ENCODE measurements around the gene KIAA1671. TPM values are rescaled to one million over a fixed set of nuclear protein-coding genes. Genes with fewer than 3 reads are reported as not detected.

The KIAA1671 gene
- total and polyA plus RNA-seq, 9 of the 15 experiments (the other 6 are each of a cell fraction or from before 2014, with no cell fraction given) = under 0.01 to 0.11 (median 0.02) TPM; not detected in 5

GRCh38 chr22:24989541-24989951 is 37.0 kb downstream of the KIAA1671 start (continued):
- TF ChIP-seq ETS2 (tag; IDR thresholded peaks at IDR 0.05; ENCODE audit: borderline replicate concordance, poor library complexity, severe bottlenecking) (no peak), YY1 (IDR thresholded peaks at IDR 0.05; ENCODE audit: borderline replicate concordance in 1 of 3, control insufficient read depth in 1 of 3, extremely low read depth in 1 of 3, insufficient read depth in 3 of 3, insufficient read length in 1 of 3, insufficient replicate concordance in 2 of 3, low read depth in 1 of 3, low read length in 2 of 3) (no peak), ZNF655 (CRISPR knock-in tag; IDR thresholded peaks at IDR 0.05) (no peak), ZBTB5 (IDR thresholded peaks at IDR 0.05) (no peak), ZNF583 (CRISPR knock-in tag; IDR thresholded peaks at IDR 0.05) (no peak), SREBF2 (CRISPR knock-in tag; IDR thresholded peaks at IDR 0.05) (no peak), HSF4 (CRISPR knock-in tag; IDR thresholded peaks at IDR 0.05; ENCODE audit: borderline replicate concordance) (no peak), ZNF41 (CRISPR knock-in tag; conservative IDR thresholded peaks at IDR 0.05) (no peak), DNMT1 (IDR thresholded peaks at IDR 0.05) (no peak)
